ENCODE measurements around the gene HAGH.
A peak's percentile ranks its signal among the peaks of the same experiment; 100 is the strongest.

The HAGH gene

GRCh38 chr16:1823821-1824220 is 2.8 kb downstream of the HAGH start:
- no peak for TF ChIP-seq GABPA (IDR thresholded peaks at IDR 0.05; ENCODE audit: low read depth)
- TF ChIP-seq, protein P1, sequence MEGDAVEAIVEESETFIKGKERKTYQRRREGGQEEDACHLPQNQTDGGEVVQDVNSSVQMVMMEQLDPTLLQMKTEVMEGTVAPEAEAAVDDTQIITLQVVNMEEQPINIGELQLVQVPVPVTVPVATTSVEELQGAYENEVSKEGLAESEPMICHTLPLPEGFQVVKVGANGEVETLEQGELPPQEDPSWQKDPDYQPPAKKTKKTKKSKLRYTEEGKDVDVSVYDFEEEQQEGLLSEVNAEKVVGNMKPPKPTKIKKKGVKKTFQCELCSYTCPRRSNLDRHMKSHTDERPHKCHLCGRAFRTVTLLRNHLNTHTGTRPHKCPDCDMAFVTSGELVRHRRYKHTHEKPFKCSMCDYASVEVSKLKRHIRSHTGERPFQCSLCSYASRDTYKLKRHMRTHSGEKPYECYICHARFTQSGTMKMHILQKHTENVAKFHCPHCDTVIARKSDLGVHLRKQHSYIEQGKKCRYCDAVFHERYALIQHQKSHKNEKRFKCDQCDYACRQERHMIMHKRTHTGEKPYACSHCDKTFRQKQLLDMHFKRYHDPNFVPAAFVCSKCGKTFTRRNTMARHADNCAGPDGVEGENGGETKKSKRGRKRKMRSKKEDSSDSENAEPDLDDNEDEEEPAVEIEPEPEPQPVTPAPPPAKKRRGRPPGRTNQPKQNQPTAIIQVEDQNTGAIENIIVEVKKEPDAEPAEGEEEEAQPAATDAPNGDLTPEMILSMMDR (IDR thresholded peaks at IDR 0.05; ENCODE audit: insufficient read depth, low read length), result peak; percentile 50
- no peak overlapping the region for H3K27ac ChIP-seq (replicated peaks)
- no peak overlapping the region for H3K4me3 ChIP-seq (replicated peaks; ENCODE audit: insufficient read depth, low read length)
- H3K27me3 ChIP-seq (ENCODE audit: insufficient read depth, poor library complexity, severe bottlenecking), result no peaks in the 10 kb centered on the region
- DNase-seq (ENCODE audit: low read depth in 1 of 2, low spot score in 1 of 2), result peak; percentile 64 to 83

DNA sequence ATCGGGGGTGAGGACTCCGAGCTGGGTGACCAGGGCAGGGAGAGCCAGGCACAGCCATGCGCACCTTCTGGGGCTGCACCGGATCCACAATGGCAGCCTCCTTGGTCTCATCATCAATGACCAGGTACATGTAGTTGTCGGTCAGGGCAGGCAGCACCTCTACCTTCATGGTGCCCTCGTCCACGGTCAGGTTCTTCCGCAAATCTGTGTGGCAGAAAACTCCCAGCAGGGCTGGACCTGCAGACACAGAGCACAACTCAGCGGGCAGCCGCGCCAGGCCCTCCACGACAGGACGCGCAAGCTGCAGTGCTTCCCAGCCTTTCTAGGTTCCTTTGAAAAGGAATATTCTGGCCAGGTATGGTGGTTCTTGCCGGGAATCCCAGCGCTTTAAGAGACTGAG is 3.8 kb downstream of the HAGH start:
- Histone ChIP-seq H3K4me3 (replicated peaks; ENCODE audit: insufficient read depth, low read length) (no peak overlapping the region), H3K27me3 (ENCODE audit: insufficient read depth, poor library complexity, severe bottlenecking) (no peaks in the 10 kb centered on the region), H3K27ac (replicated peaks) (no peak overlapping the region)
- TF ChIP-seq, protein P2, sequence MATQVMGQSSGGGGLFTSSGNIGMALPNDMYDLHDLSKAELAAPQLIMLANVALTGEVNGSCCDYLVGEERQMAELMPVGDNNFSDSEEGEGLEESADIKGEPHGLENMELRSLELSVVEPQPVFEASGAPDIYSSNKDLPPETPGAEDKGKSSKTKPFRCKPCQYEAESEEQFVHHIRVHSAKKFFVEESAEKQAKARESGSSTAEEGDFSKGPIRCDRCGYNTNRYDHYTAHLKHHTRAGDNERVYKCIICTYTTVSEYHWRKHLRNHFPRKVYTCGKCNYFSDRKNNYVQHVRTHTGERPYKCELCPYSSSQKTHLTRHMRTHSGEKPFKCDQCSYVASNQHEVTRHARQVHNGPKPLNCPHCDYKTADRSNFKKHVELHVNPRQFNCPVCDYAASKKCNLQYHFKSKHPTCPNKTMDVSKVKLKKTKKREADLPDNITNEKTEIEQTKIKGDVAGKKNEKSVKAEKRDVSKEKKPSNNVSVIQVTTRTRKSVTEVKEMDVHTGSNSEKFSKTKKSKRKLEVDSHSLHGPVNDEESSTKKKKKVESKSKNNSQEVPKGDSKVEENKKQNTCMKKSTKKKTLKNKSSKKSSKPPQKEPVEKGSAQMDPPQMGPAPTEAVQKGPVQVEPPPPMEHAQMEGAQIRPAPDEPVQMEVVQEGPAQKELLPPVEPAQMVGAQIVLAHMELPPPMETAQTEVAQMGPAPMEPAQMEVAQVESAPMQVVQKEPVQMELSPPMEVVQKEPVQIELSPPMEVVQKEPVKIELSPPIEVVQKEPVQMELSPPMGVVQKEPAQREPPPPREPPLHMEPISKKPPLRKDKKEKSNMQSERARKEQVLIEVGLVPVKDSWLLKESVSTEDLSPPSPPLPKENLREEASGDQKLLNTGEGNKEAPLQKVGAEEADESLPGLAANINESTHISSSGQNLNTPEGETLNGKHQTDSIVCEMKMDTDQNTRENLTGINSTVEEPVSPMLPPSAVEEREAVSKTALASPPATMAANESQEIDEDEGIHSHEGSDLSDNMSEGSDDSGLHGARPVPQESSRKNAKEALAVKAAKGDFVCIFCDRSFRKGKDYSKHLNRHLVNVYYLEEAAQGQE (IDR thresholded peaks at IDR 0.05; ENCODE audit: insufficient replicate concordance, low read depth), result no peak
- no peak for TF ChIP-seq SPI1 (IDR thresholded peaks at IDR 0.05; ENCODE audit: borderline replicate concordance, low read depth)
- TF ChIP-seq, protein P1 (IDR thresholded peaks at IDR 0.05; ENCODE audit: insufficient read depth, low read length), result no peak
- no peak for TF ChIP-seq GABPA (IDR thresholded peaks at IDR 0.05; ENCODE audit: low read depth)
- no peak for TF ChIP-seq POLR2AphosphoS5 (IDR thresholded peaks at IDR 0.05; ENCODE audit: low read depth)
- DNase-seq (ENCODE audit: low read depth in 1 of 2, low spot score in 1 of 2), result no peak

GRCh38 chr16:1821861-1822611 is 4.6 kb downstream of the HAGH start:
- H3K4me3 ChIP-seq (replicated peaks; ENCODE audit: insufficient read depth, low read length), result no peak overlapping the region
- no peak overlapping the region for H3K27ac ChIP-seq (replicated peaks)
- no peaks in the 10 kb centered on the region for H3K27me3 ChIP-seq (ENCODE audit: insufficient read depth, poor library complexity, severe bottlenecking)
- no peak for DNase-seq (ENCODE audit: low read depth in 1 of 2, low spot score in 1 of 2)
- TF ChIP-seq POLR2AphosphoS5 (IDR thresholded peaks at IDR 0.05; ENCODE audit: low read depth), result no peak
- TF ChIP-seq, protein P1 (IDR thresholded peaks at IDR 0.05; ENCODE audit: insufficient read depth, low read length), result no peak
- TF ChIP-seq, protein P2 (IDR thresholded peaks at IDR 0.05; ENCODE audit: insufficient replicate concordance, low read depth), result no peak
- no peak for TF ChIP-seq SPI1 (IDR thresholded peaks at IDR 0.05; ENCODE audit: borderline replicate concordance, low read depth)
- no peak for TF ChIP-seq GABPA (IDR thresholded peaks at IDR 0.05; ENCODE audit: low read depth)

DNA sequence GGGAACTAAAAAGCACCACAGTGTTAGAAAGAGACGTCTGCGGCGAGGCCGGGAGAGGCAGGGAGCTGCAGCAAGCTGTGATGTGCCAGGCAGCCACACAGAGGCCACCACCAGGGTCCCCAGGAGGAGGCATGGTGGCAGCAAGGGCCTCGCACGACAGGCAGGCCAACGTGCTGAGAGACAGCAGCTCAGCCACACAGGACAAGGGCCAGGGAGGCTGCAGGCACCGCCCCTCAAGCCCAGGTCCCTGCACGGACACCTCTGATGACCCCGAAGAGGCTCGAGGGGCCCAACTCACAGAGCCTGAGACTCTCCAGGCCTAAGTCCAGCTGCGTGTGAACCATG is 5.7 kb downstream of the HAGH start:
- Histone ChIP-seq H3K4me3 (replicated peaks; ENCODE audit: insufficient read depth, low read length) (no peak overlapping the region), H3K27me3 (ENCODE audit: insufficient read depth, poor library complexity, severe bottlenecking) (no peaks in the 10 kb centered on the region), H3K27ac (replicated peaks) (no peak overlapping the region)
- TF ChIP-seq, protein P1 (IDR thresholded peaks at IDR 0.05; ENCODE audit: insufficient read depth, low read length), result no peak
- TF ChIP-seq, protein P2 (IDR thresholded peaks at IDR 0.05; ENCODE audit: insufficient replicate concordance, low read depth), result no peak
- TF ChIP-seq SPI1 (IDR thresholded peaks at IDR 0.05; ENCODE audit: borderline replicate concordance, low read depth) (no peak), POLR2AphosphoS5 (IDR thresholded peaks at IDR 0.05; ENCODE audit: low read depth) (no peak), GABPA (IDR thresholded peaks at IDR 0.05; ENCODE audit: low read depth) (no peak)
- DNase-seq (ENCODE audit: low read depth in 1 of 2, low spot score in 1 of 2), result no peak

Measured in HL-60 (cell line).